HEK293 (cell line): ENCODE measurements around the gene SERINC1.

Experiments
- CTCF ChIA-PET: fragments of 350-600 bp; formaldehyde crosslinking; extraction: SDS; loops from one replicate; lab custom pipeline; 2021; ENCODE audit warnings: antibody characterized with exemption; lab: Yijun Ruan, JAX
- POLR2A ChIA-PET: fragments of 300-600 bp; formaldehyde crosslinking; extraction: SDS; loops from one replicate; lab custom pipeline; 2020; ENCODE audit warnings: antibody characterized with exemption, inconsistent platforms; lab: Yijun Ruan, JAX
- H3K27ac ChIP-seq: fragments of 200-500 bp; sonication (Bioruptor generic); 2 replicates; pipeline ENCODE4 v1.5.1; 2014; ENCODE audit warnings: low read depth, low read length, control low read depth, inconsistent platforms; ENCODE audit errors: extremely low read depth
- H3K36me3 ChIP-seq, 2 experiments: fragments of 200-500 bp in 1 of 2; sonication (Bioruptor generic) in 1 of 2; 1 replicate in 1 of 2; 2 replicates in 1 of 2; pipeline ENCODE4 v1.5.1; 2014 to 2017; ENCODE audit warnings: inconsistent platforms in 2 of 2, low read length in 2 of 2; ENCODE audit not compliant: control insufficient read depth in 2 of 2, insufficient read depth in 1 of 2
- H3K4me1 ChIP-seq: fragments of 200-500 bp; sonication (Bioruptor generic); 2 replicates; pipeline ENCODE4 v1.5.1; 2014; ENCODE audit warnings: mild to moderate bottlenecking, low read length, inconsistent platforms; ENCODE audit not compliant: control insufficient read depth, insufficient read depth
- H3K4me3 ChIP-seq: 2 replicates; pipeline ENCODE4 v1.5.1; 2011; ENCODE audit warnings: low read depth, mild to moderate bottlenecking, control low read depth, low read length, moderate library complexity
- H3K9me3 ChIP-seq: fragments of 200-500 bp; sonication (Bioruptor generic); 2 replicates; pipeline ENCODE4 v1.5.1; 2014; ENCODE audit warnings: low read depth, low read length, inconsistent platforms; ENCODE audit not compliant: control insufficient read depth, insufficient read depth
- BCL11B ChIP-seq: fragments of 450-650 bp; formaldehyde crosslinking; IDR thresholded peaks from 2 replicates; pipeline ENCODE4 v1.5.1; 2016; ENCODE audit warnings: low read depth, missing biosample characterization, missing genetic modification characterization
- HIC1 ChIP-seq: fragments of 450-650 bp; formaldehyde crosslinking; IDR thresholded peaks from 2 replicates; pipeline ENCODE4 v1.5.1; 2016; ENCODE audit warnings: missing biosample characterization, missing genetic modification characterization
- KLF1 ChIP-seq: fragments of 450-650 bp; formaldehyde crosslinking; IDR thresholded peaks from 2 replicates; pipeline ENCODE4 v1.5.1; 2016; ENCODE audit warnings: missing biosample characterization, missing genetic modification characterization
- KLF9 ChIP-seq: fragments of 450-650 bp; formaldehyde crosslinking; IDR thresholded peaks from 2 replicates; pipeline ENCODE4 v1.5.1; 2016; ENCODE audit warnings: missing biosample characterization, missing genetic modification characterization, low read depth
- PATZ1 ChIP-seq: fragments of 450-650 bp; formaldehyde crosslinking; IDR thresholded peaks from 2 replicates; pipeline ENCODE4 v1.5.1; 2016; ENCODE audit warnings: missing biosample characterization, missing genetic modification characterization
- SETDB1 ChIP-seq: IDR thresholded peaks from one replicate; pipeline ENCODE4 v1.6.1; 2017; ENCODE audit warnings: mild to moderate bottlenecking, low read length, moderate library complexity, mixed read lengths; ENCODE audit not compliant: insufficient read length
- ZBTB10 ChIP-seq: fragments of 450-650 bp; formaldehyde crosslinking; IDR thresholded peaks from 2 replicates; pipeline ENCODE4 v1.5.1; 2016; ENCODE audit warnings: missing biosample characterization, missing genetic modification characterization
- ZBTB6 ChIP-seq: fragments of 450-650 bp; formaldehyde crosslinking; IDR thresholded peaks from 2 replicates; pipeline ENCODE4 v1.5.1; 2017; ENCODE audit warnings: missing biosample characterization, missing genetic modification characterization
- ZFP41 ChIP-seq: fragments of 450-650 bp; formaldehyde crosslinking; IDR thresholded peaks from 2 replicates; pipeline ENCODE4 v1.5.1; 2016; ENCODE audit warnings: missing biosample characterization, missing genetic modification characterization, borderline replicate concordance
- ZNF140 ChIP-seq: fragments of 450-650 bp; formaldehyde crosslinking; IDR thresholded peaks from 2 replicates; pipeline ENCODE4 v1.5.1; 2016; ENCODE audit warnings: missing biosample characterization, missing genetic modification characterization
- ZNF184 ChIP-seq: fragments of 450-650 bp; IDR thresholded peaks from 2 replicates; pipeline ENCODE4 v1.5.1; 2018; ENCODE audit warnings: missing biosample characterization, mild to moderate bottlenecking, missing genetic modification characterization
- ZNF2 ChIP-seq: fragments of 450-650 bp; formaldehyde crosslinking; IDR thresholded peaks from 2 replicates; pipeline ENCODE4 v1.5.1; 2016; ENCODE audit warnings: missing biosample characterization, missing genetic modification characterization
- ZNF248 ChIP-seq: fragments of 450-650 bp; formaldehyde crosslinking; IDR thresholded peaks from 2 replicates; pipeline ENCODE4 v1.5.1; 2017; ENCODE audit warnings: missing biosample characterization, missing genetic modification characterization
- ZNF280D ChIP-seq: fragments of 450-650 bp; formaldehyde crosslinking; IDR thresholded peaks from 2 replicates; pipeline ENCODE4 v1.5.1; 2016; ENCODE audit warnings: missing biosample characterization, missing genetic modification characterization
- ZNF366 ChIP-seq: fragments of 450-650 bp; formaldehyde crosslinking; conservative IDR thresholded peaks from 2 replicates; pipeline ENCODE4 v1.5.1; 2016; ENCODE audit warnings: missing biosample characterization, missing genetic modification characterization
- ZNF404 ChIP-seq: fragments of 450-650 bp; formaldehyde crosslinking; IDR thresholded peaks from 2 replicates; pipeline ENCODE4 v1.5.1; 2017; ENCODE audit warnings: missing biosample characterization, missing genetic modification characterization
- ZNF561 ChIP-seq: fragments of 450-650 bp; IDR thresholded peaks from 2 replicates; pipeline ENCODE4 v1.5.1; 2018; ENCODE audit warnings: missing biosample characterization, missing genetic modification characterization, borderline replicate concordance
- ZNF621 ChIP-seq: fragments of 450-650 bp; formaldehyde crosslinking; IDR thresholded peaks from 2 replicates; pipeline ENCODE4 v1.5.1; 2017; ENCODE audit warnings: missing biosample characterization, missing genetic modification characterization
- ZNF654 ChIP-seq: fragments of 450-650 bp; formaldehyde crosslinking; IDR thresholded peaks from 2 replicates; pipeline ENCODE4 v1.5.1; 2016; ENCODE audit warnings: low read depth, missing biosample characterization, missing genetic modification characterization
- ZNF76 ChIP-seq: fragments of 450-650 bp; formaldehyde crosslinking; IDR thresholded peaks from 2 replicates; pipeline ENCODE4; 2016; ENCODE audit warnings: low read depth, missing biosample characterization, missing genetic modification characterization, borderline replicate concordance
- ZNF768 ChIP-seq: fragments of 450-650 bp; formaldehyde crosslinking; IDR thresholded peaks from 2 replicates; pipeline ENCODE4 v1.5.1; 2018; ENCODE audit warnings: missing biosample characterization, mild to moderate bottlenecking, missing genetic modification characterization
- ZNF777 ChIP-seq: fragments of 450-650 bp; formaldehyde crosslinking; IDR thresholded peaks from 2 replicates; pipeline ENCODE4 v1.5.1; 2017; ENCODE audit warnings: missing biosample characterization, missing genetic modification characterization, borderline replicate concordance
- ZSCAN23 ChIP-seq: fragments of 450-650 bp; formaldehyde crosslinking; IDR thresholded peaks from 2 replicates; pipeline ENCODE4 v1.5.1; 2016; ENCODE audit warnings: missing biosample characterization, missing genetic modification characterization
- ZSCAN5A ChIP-seq: fragments of 450-650 bp; formaldehyde crosslinking; IDR thresholded peaks from 2 replicates; pipeline ENCODE4 v1.5.1; 2016; ENCODE audit warnings: missing biosample characterization, missing genetic modification characterization

Gene SERINC1

GRCh38 chr6:122445274-122445673, 26.3 kb downstream of the SERINC1 start:
- H3K27ac ChIP-seq, result no peak overlapping the region
- no peak for TF ChIP-seq KLF1 (tag by site-specific recombination)
- no peak for TF ChIP-seq ZSCAN23 (tag by site-specific recombination)
- TF ChIP-seq ZNF404 (tag by site-specific recombination), result no peak
- no peak for TF ChIP-seq ZNF248
- TF ChIP-seq ZNF184, result no peak
- TF ChIP-seq ZSCAN5A (tag by site-specific recombination), result no peak
- TF ChIP-seq ZNF621 (tag by site-specific recombination), result no peak
- no peak for TF ChIP-seq ZNF366 (tag by site-specific recombination)
- no peak for TF ChIP-seq ZNF768
- no peak for TF ChIP-seq HIC1 (tag by site-specific recombination)
- TF ChIP-seq ZNF561 (tag by site-specific recombination), result no peak
- no peak for TF ChIP-seq ZNF777 (tag by site-specific recombination)
- TF ChIP-seq ZFP41 (tag by site-specific recombination), result no peak
- no peak for TF ChIP-seq ZNF654 (tag by site-specific recombination)
- POLR2A ChIA-PET, result no interaction called here
- no peak overlapping the region for H3K4me3 ChIP-seq
- CTCF ChIA-PET, result interaction anchor here (0.7 kb wide), 1 partner anchor 424 kb away, joined by 4 read pairs; no protein-coding TSS in a partner anchor
- H3K4me1 ChIP-seq, result no peaks in the 10 kb centered on the region
- H3K36me3 ChIP-seq, result peaks cover 44 to 84% of the 10 kb centered on the region in 2 experiments
- H3K9me3 ChIP-seq, result no peaks in the 10 kb centered on the region

GRCh38 chr6:122438975-122439374, 32.6 kb downstream of the SERINC1 start:
- Histone ChIP-seq H3K4me1 (no peaks in the 10 kb centered on the region), H3K27ac (no peak overlapping the region), H3K9me3 (no peaks in the 10 kb centered on the region), H3K36me3 (peaks cover 11 to 85% of the 10 kb centered on the region in 2 experiments), H3K4me3 (no peak overlapping the region)
- ChIA-PET POLR2A (no interaction called here), CTCF (interaction anchor here (1.2 kb wide), 1 partner anchor 27 kb away, joined by 3 read pairs; no protein-coding TSS in a partner anchor)
- TF ChIP-seq ZNF280D (tag by site-specific recombination), result peak; percentile 91
- no peak for TF ChIP-seq ZNF2 (tag by site-specific recombination)
- TF ChIP-seq PATZ1 (tag by site-specific recombination), result no peak
- TF ChIP-seq BCL11B (tag by site-specific recombination), result no peak
- no peak for TF ChIP-seq ZBTB10 (tag by site-specific recombination)
- peak; percentile 94 for TF ChIP-seq SETDB1
- TF ChIP-seq ZNF76 (tag by site-specific recombination), result no peak
- TF ChIP-seq ZNF140, result no peak
- no peak for TF ChIP-seq KLF9 (tag by site-specific recombination)
- peak; percentile 18; the same call in 1 of the 2 replicates for TF ChIP-seq ZBTB6 (tag by site-specific recombination)
